ENCODE measurements around the gene SLC3A2. TPM values are rescaled to one million over a fixed set of nuclear protein-coding genes. Genes with fewer than 3 reads are reported as not detected.
A peak's percentile ranks its signal among the peaks of the same experiment; 100 is the strongest.

SLC3A2 gene
- total and polyA plus RNA-seq, 2 of the 13 experiments (the other 11 are each of a cell fraction or from before 2014, with no cell fraction given): 213 to 226 TPM

DNA sequence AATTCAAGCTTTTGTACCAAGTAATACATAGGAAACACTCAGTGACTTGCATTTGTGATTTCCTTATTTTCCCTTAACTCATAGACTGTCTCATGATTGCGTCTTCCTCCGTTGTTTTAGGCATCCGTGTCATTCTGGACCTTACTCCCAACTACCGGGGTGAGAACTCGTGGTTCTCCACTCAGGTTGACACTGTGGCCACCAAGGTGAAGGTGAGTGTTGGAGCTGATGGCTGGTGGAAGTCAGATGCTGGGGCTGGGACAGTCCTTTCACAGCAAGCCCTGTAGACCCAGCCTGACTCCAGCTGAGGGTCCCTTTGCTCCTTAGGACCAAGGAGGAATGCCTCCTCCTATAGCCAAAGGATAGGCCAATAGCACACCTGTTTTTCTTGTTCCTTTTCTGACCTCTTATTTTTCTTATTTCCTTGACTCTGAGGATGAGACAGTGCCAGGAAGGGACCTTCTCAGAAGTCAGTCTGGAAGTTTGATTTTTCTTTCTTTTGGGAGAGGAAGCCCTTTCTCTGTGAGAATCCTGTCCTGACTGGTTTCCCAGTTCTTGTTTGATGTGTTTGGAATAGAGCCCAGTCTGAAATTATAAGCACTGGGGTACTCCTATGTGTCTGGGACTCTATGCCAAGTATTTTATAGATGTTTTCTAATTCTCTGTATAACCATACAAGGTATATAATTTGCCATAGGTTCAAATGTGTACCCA lies 2.2 kb downstream of the SLC3A2 start:
- peak overlapping the region; percentile 92 to 99 (median 94); a peak in 5 of 6 replicates for H3K4me3 ChIP-seq (replicated peaks in 1 of 3; ENCODE audit: insufficient read depth in 1 of 3, low read depth in 2 of 3, low read length in 3 of 3)
- in situ Hi-C loops (cut with HindIII; ENCODE audit: extremely low pct_ligation_motif_present, low pct_unique_long_range_greater_than_20kb): no loop called here
- no peak for ATAC-seq
- H3K4me2 ChIP-seq (ENCODE audit: low read depth, low read length): peak overlapping the region; percentile 81
- H3K27me3 ChIP-seq (ENCODE audit: control insufficient read depth in 1 of 2, insufficient read depth in 2 of 2, low read length in 2 of 2): no peaks in the 10 kb centered on the region; a peak in 1 of 5 replicates
- DNase-seq (ENCODE audit: low spot score): no peak
- 55% methylated on average over 5 of the region's 5 CpGs for WGBS (ENCODE audit: low lambda C conversion rate)
- no peaks in the 10 kb centered on the region for H3K9me3 ChIP-seq (ENCODE audit: low read length)
- intact Hi-C loops (cut with micrococcal nuclease; ENCODE audit: unreplicated experiment): no loop called here
- no TSS peak for BruUV-seq (replicated peaks)
- POLR2A ChIA-PET: interaction anchor here (2.4 to 5.8 kb wide), 4 partner anchors 10 to 42 kb away, joined by 8 to 90 read pairs (median 40); partner anchors contain the start of gene WDR74
- CTCF ChIA-PET (ENCODE audit: low intra/inter-chr PET ratio, low total read pairs): no interaction called here
- H3K9ac ChIP-seq (ENCODE audit: insufficient read depth, low read depth, low read length): peak overlapping the region; percentile 92
- peaks cover 58% of the 10 kb centered on the region for H3K79me2 ChIP-seq (ENCODE audit: insufficient read depth, low read length)
- peaks cover 23 to 70% of the 10 kb centered on the region in 2 experiments for H3K36me3 ChIP-seq (replicated peaks in 1 of 2; ENCODE audit: control insufficient read depth in 1 of 2, insufficient read depth in 2 of 2, low read length in 2 of 2)
- no peak for FAIRE-seq
- H2AFZ ChIP-seq (ENCODE audit: low read length): no peak overlapping the region
- TF ChIP-seq MAF1 (CRISPR knock-in tag; IDR thresholded peaks at IDR 0.05; ENCODE audit: borderline replicate concordance) (no peak), POLR2AphosphoS5 (IDR thresholded peaks at IDR 0.05; ENCODE audit: low read depth, low read length) (peak; percentile 19; the same call in 1 of the 2 replicates)
- peak overlapping the region; percentile 93 for H3K27ac ChIP-seq (ENCODE audit: extremely low read length, insufficient read depth, low read length)
- peaks cover 22% of the 10 kb centered on the region; the same call in 1 of the 2 replicates for H4K20me1 ChIP-seq (ENCODE audit: insufficient read depth, low read length)
- peaks cover 75% of the 10 kb centered on the region for H3K4me1 ChIP-seq (ENCODE audit: insufficient read depth, low read length)

DNA sequence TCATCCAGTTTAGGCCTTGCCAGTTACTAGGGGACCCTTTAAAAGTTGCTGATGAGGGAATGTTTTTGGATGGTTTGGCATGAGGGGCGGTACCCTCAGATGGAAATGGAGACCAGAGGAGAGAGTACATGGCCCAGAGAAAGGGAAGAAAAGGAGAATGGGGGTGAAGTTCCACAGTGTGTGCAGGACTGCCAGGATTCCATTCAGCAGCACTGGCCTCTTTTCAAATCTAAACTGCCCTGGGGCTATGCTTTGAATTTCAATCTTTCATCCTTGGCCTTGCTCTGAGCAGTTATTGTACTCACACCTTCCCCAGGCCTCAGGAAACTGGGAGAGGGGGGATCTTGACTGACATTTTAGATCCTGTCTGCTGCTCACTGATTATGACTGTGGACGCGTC lies 3.0 kb downstream of the SLC3A2 start:
- 95% methylated on average over 3 of the region's 3 CpGs for WGBS (ENCODE audit: low lambda C conversion rate)
- Histone ChIP-seq H3K79me2 (ENCODE audit: insufficient read depth, low read length) (peaks cover 58% of the 10 kb centered on the region), H3K4me1 (ENCODE audit: insufficient read depth, low read length) (peaks cover 82% of the 10 kb centered on the region), H2AFZ (ENCODE audit: low read length) (no peak overlapping the region), H3K4me2 (ENCODE audit: low read depth, low read length) (peak overlapping the region; percentile 81), H3K4me3 (replicated peaks in 1 of 3; ENCODE audit: insufficient read depth in 1 of 3, low read depth in 2 of 3, low read length in 3 of 3) (peak overlapping the region; percentile 18 to 99 (median 92); a peak in 5 of 6 replicates), H3K27me3 (ENCODE audit: control insufficient read depth in 1 of 2, insufficient read depth in 2 of 2, low read length in 2 of 2) (no peaks in the 10 kb centered on the region; a peak in 1 of 5 replicates), H4K20me1 (ENCODE audit: insufficient read depth, low read length) (peaks cover 28% of the 10 kb centered on the region; the same call in 1 of the 2 replicates), H3K27ac (ENCODE audit: extremely low read length, insufficient read depth, low read length) (peak overlapping the region; percentile 93), H3K9ac (ENCODE audit: insufficient read depth, low read depth, low read length) (peak overlapping the region; percentile 92), H3K9me3 (ENCODE audit: low read length) (no peaks in the 10 kb centered on the region), H3K36me3 (replicated peaks in 1 of 2; ENCODE audit: control insufficient read depth in 1 of 2, insufficient read depth in 2 of 2, low read length in 2 of 2) (peaks cover 25 to 74% of the 10 kb centered on the region in 2 experiments)
- no peak for ATAC-seq
- no TSS peak for BruUV-seq (replicated peaks)
- DNase-seq (ENCODE audit: low spot score): no peak
- FAIRE-seq: no peak
- CTCF ChIA-PET (ENCODE audit: low intra/inter-chr PET ratio, low total read pairs): no interaction called here
- intact Hi-C loops (cut with micrococcal nuclease; ENCODE audit: unreplicated experiment): loop anchor here (1.0 kb wide), 1 partner anchor 29 kb away; no protein-coding TSS in a partner anchor
- POLR2A ChIA-PET: interaction anchor here (0.9 to 5.8 kb wide), 4 partner anchors 27 to 156 kb away, joined by 4 to 90 read pairs (median 6); partner anchors contain the start of genes TTC9C and WDR74
- 0 out of 2 replicates have a peak, but pooled peaks have one; percentile 26 for TF ChIP-seq RBFOX2 (IDR thresholded peaks at IDR 0.05; ENCODE audit: low read depth, low read length)
- TF ChIP-seq ATF1 (CRISPR knock-in tag; IDR thresholded peaks at IDR 0.05): no peak
- in situ Hi-C loops (cut with HindIII; ENCODE audit: extremely low pct_ligation_motif_present, low pct_unique_long_range_greater_than_20kb): no loop called here
